ENCODE measurements around the gene LAGE3. TPM values are rescaled to one million over a fixed set of nuclear protein-coding genes. Genes with fewer than 3 reads are reported as not detected.
A peak's percentile ranks its signal among the peaks of the same experiment; 100 is the strongest.

LAGE3 gene
- polyA plus RNA-seq, 1 experiment = 9.3 TPM

DNA sequence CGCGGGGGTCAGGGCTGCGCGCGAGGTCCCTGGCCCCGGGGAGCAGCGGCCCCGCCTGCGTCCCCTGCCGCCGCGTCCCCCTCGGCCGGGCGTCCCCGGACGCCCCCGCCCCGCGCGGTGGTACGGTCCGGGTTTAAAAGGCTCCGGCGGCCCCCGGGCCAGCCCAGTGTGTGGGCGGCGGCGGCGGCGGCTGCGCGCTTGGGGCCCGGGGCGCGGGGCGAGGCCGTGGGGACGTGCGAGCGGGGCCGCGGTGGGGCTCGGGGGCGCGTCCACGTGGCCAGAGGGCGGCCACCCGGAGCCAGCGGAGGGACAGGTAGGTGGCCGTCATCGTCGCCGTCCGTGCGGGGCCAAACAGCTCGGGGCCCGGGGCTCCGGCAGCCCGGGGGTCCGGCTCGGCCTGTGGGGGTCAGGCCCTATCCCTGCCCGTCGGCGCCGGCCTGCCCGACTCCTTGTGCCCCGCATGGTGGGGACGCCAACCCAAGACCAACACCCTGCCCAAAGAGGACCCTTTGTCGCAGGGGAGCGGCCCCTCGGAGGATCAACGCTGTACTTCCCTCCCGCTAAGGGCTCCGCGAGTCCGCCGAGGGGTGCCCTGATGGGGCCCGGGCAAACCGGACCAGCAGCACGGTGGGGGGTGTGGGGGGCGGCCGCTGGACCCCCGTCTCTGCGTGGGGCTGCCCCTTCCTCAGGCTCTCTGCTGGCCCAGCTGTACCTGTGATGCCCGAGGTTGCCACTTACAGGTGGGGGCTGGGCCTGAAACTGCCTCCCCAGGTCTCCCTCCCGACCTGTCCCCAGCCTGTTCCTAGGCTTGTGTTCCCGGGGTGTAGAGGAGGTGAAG, 20.7 kb downstream of the LAGE3 start, which contains the start of gene PLXNA3:
PLXNA3 (plus strand) TSS at position 166 of the 838 bp plus-strand sequence. CDS start 1,903 bp downstream, outside the sequence.
- H3K4me3 ChIP-seq (ENCODE audit: low read depth, low read length) = peak within 1 kb of the TSS; percentile 75
- no peaks in the 10 kb centered on the region for H3K9me3 ChIP-seq (ENCODE audit: control insufficient read depth, insufficient read depth, low read length)
- H3K27me3 ChIP-seq (ENCODE audit: control insufficient read depth, insufficient read depth, low read length) = no peaks in the 10 kb centered on the region
- CTCF ChIA-PET = no interaction called here
- H3K27ac ChIP-seq (ENCODE audit: low read depth, low read length) = no peak within 1 kb of the TSS
- DNase-seq (ENCODE audit: low read depth, low spot score) = no peak
- TF ChIP-seq, protein P1, sequence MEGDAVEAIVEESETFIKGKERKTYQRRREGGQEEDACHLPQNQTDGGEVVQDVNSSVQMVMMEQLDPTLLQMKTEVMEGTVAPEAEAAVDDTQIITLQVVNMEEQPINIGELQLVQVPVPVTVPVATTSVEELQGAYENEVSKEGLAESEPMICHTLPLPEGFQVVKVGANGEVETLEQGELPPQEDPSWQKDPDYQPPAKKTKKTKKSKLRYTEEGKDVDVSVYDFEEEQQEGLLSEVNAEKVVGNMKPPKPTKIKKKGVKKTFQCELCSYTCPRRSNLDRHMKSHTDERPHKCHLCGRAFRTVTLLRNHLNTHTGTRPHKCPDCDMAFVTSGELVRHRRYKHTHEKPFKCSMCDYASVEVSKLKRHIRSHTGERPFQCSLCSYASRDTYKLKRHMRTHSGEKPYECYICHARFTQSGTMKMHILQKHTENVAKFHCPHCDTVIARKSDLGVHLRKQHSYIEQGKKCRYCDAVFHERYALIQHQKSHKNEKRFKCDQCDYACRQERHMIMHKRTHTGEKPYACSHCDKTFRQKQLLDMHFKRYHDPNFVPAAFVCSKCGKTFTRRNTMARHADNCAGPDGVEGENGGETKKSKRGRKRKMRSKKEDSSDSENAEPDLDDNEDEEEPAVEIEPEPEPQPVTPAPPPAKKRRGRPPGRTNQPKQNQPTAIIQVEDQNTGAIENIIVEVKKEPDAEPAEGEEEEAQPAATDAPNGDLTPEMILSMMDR (IDR thresholded peaks at IDR 0.05; ENCODE audit: low read depth, low read length) = no peak
- POLR2A ChIA-PET = interaction anchor here (1.1 to 1.5 kb wide), 3 partner anchors 29 to 47 kb away, joined by 3 to 6 read pairs (median 4); partner anchors contain the start of genes SLC10A3 and TAFAZZIN

DNA sequence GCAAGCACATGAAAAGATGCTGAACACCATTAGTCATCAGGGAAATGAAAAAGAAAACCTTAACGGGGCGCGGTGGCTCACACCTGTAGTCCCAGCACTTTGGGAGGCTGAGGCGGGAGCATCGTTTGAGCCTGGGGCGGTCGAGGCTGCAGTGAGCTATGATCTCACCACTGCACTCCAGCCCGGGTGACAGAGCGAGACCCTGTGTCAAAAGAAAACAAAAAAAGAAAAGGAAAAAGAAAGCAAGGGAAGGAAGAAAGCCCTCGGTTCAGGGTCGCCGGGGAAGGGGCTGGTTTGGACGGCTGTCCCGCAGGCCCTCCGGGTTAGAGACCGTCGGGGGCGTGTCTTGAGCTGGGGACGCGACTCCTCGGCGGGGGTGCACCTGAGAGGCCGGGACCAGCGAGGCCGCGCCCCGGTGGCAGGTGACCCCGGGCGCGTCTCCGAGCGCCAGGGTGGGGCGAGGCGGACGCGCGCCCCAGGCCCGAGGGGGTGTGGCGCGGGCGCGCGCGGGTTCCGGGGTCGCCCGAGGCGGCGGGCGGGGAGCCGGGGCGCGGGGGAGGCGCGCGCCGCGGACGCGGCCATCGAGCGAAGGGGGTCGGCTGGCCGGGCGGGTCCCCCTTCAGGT, 21.5 kb downstream of the LAGE3 start:
- DNase-seq (ENCODE audit: low read depth, low spot score) = no peak
- CTCF ChIA-PET = no interaction called here
- Histone ChIP-seq H3K27me3 (ENCODE audit: control insufficient read depth, insufficient read depth, low read length) (no peaks in the 10 kb centered on the region), H3K4me3 (ENCODE audit: low read depth, low read length) (peak overlapping the region; percentile 55), H3K27ac (ENCODE audit: low read depth, low read length) (no peak overlapping the region), H3K9me3 (ENCODE audit: control insufficient read depth, insufficient read depth, low read length) (no peaks in the 10 kb centered on the region)
- POLR2A ChIA-PET = no interaction called here
- TF ChIP-seq, protein P1 (IDR thresholded peaks at IDR 0.05; ENCODE audit: low read depth, low read length) = no peak

DNA sequence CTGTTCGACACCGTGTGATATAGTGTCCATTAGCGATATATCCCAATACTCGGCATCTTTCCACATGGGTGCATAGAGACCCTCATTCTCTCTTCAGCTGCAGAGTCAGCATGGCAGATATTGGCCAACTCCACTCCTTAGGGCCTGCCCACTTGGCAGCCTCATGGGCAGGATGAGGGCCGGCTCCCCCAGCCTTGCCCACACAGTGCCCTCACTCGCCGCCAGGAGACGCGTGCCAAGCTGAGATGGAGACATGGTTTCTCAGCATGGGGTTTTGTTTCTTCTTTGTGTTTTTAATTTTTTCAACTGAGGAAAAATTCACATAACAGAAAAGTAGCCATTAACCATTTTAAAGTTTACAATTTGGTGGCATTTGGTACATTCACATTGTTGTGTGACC, 26.3 kb downstream of the LAGE3 start:
- Histone ChIP-seq H3K27me3 (ENCODE audit: control insufficient read depth, insufficient read depth, low read length) (no peaks in the 10 kb centered on the region), H3K4me3 (ENCODE audit: low read depth, low read length) (no peak overlapping the region), H3K27ac (ENCODE audit: low read depth, low read length) (no peak overlapping the region), H3K9me3 (ENCODE audit: control insufficient read depth, insufficient read depth, low read length) (no peaks in the 10 kb centered on the region)
- CTCF ChIA-PET = no interaction called here
- TF ChIP-seq, protein P1 (IDR thresholded peaks at IDR 0.05; ENCODE audit: low read depth, low read length) = no peak
- POLR2A ChIA-PET = no interaction called here
- DNase-seq (ENCODE audit: low read depth, low spot score) = no peak

DNA sequence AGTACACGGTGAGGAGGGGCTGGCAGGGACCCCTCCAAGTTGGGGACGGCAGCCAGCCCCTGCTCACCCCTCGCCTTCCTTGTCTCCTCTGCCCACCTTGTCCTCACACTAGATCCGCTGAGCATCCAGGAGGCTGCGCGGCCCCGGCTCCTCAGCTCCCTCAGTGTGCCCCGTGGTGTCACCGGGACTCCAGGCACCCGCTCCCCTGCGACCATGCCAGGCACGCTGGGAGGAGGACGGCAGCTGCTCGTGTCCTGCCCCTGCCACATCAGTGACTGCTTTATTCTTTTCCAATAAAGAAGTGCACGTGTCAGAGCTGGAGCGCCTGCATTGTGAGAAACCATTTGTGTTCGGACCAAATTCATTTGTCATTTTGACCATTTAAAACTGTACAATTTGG, 28.8 kb downstream of the LAGE3 start:
- TF ChIP-seq, protein P1 (IDR thresholded peaks at IDR 0.05; ENCODE audit: low read depth, low read length) = no peak
- Histone ChIP-seq H3K27me3 (ENCODE audit: control insufficient read depth, insufficient read depth, low read length) (no peaks in the 10 kb centered on the region), H3K4me3 (ENCODE audit: low read depth, low read length) (no peak overlapping the region), H3K9me3 (ENCODE audit: control insufficient read depth, insufficient read depth, low read length) (no peaks in the 10 kb centered on the region), H3K27ac (ENCODE audit: low read depth, low read length) (no peak overlapping the region)
- ChIA-PET POLR2A (no interaction called here), CTCF (no interaction called here)
- DNase-seq (ENCODE audit: low read depth, low spot score) = no peak

DNA sequence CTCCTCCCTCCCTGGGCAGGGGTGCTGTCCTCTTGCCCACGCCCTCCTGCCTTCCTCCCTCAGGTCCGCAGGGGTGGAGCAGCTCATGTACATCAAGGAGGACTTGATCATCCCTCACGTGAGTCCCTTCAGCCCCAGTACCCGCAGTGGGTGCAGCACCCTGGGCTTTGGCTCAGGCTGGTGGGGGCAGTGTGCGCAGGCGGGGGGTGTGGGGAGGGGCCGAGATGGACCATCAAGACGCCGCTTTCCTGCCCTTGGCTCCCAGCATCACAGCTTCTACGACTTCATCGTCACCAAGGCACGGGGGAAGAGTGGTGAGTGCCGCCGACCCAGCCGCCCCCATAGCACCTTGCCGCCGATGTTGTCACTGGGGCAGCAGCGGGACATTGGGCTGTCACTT, 29.5 kb downstream of the LAGE3 start:
- POLR2A ChIA-PET = no interaction called here
- Histone ChIP-seq H3K4me3 (ENCODE audit: low read depth, low read length) (no peak overlapping the region), H3K9me3 (ENCODE audit: control insufficient read depth, insufficient read depth, low read length) (no peaks in the 10 kb centered on the region), H3K27ac (ENCODE audit: low read depth, low read length) (no peak overlapping the region), H3K27me3 (ENCODE audit: control insufficient read depth, insufficient read depth, low read length) (no peaks in the 10 kb centered on the region)
- TF ChIP-seq, protein P1 (IDR thresholded peaks at IDR 0.05; ENCODE audit: low read depth, low read length) = no peak
- DNase-seq (ENCODE audit: low read depth, low spot score) = no peak
- CTCF ChIA-PET = no interaction called here
